Neuron (in vitro differentiated cells): ENCODE data around the gene CREB1.
"Not testable (repeated sequence)": the region's sequence is repeated elsewhere in the genome, so short reads cannot be mapped to it uniquely, and the experiment has no call there.

Experiments used
- H2AFZ ChIP-seq: one replicate; pipeline ENCODE4 v1.6.1; 2013; ENCODE audit warnings: low read depth, mild to moderate bottlenecking, inconsistent platforms, low read length, moderate library complexity
- H3K27me3 ChIP-seq: one replicate; pipeline ENCODE4 v1.6.1; 2013; ENCODE audit warnings: low read length; ENCODE audit not compliant: insufficient read depth
- H3K36me3 ChIP-seq: one replicate; pipeline ENCODE4 v1.6.1; 2013; ENCODE audit warnings: low read length; ENCODE audit not compliant: insufficient read depth
- H3K4me1 ChIP-seq: one replicate; pipeline ENCODE4 v1.6.1; 2013; ENCODE audit warnings: low read length; ENCODE audit not compliant: insufficient read depth
- H3K4me3 ChIP-seq: 2 replicates; pipeline ENCODE4 v1.5.1; 2013; ENCODE audit warnings: mild to moderate bottlenecking, low read length, moderate library complexity
- H3K9me3 ChIP-seq: one replicate; pipeline ENCODE4 v1.6.1; 2013; ENCODE audit warnings: low read length

The CREB1 gene

DNA sequence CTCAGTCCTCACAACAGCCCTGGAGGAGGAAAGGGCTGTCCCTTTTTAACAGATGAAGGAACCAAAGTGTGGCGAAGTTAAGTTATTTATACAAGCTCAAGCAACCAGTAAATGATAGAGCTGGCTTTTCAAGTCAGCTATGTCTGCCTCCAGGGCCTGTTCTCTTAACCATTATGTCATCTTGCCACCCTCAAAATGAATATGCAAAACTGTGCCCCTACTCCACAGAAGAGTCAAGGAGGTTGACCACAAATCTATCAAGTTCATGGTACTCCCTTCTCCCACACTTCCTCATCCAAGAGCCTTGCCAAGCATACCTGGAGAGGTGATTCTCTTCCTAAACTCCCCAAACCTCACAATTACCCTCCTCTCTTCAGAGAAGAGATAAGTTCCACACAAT is 37.3 kb upstream of the CREB1 start:
- no peaks in the 10 kb centered on the region for H3K27me3 ChIP-seq
- H3K4me1 ChIP-seq, result peaks cover 2% of the 10 kb centered on the region
- no peaks in the 10 kb centered on the region for H3K9me3 ChIP-seq
- H2AFZ ChIP-seq, result no peak overlapping the region
- no peaks in the 10 kb centered on the region for H3K36me3 ChIP-seq
- H3K4me3 ChIP-seq, result no peak overlapping the region

DNA sequence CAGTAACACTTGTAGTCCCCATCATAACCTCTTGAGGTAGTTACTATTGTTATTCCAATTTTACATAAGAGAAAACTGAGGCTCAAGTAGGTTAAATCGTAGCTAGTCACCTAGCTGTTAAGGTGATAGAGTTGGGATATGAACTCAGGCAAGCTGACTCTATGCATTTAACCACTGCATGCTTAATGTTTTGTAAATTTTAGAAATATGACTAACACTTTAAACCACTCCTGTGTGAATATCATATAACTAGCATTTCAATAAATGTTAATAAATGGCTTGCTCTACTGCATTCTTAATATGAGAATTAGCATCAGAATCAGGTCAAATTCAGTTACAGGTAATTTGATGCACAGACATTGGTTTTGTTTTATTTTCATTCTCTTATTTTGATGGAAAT is 35.6 kb upstream of the CREB1 start:
- Histone ChIP-seq H3K9me3 (no peaks in the 10 kb centered on the region), H3K4me1 (no peaks in the 10 kb centered on the region), H3K4me3 (no peak overlapping the region), H3K36me3 (no peaks in the 10 kb centered on the region), H3K27me3 (no peaks in the 10 kb centered on the region), H2AFZ (no peak overlapping the region)

GRCh38 chr2:207496936-207497335 is 32.8 kb upstream of the CREB1 start:
- H3K9me3 ChIP-seq, H3K36me3 ChIP-seq, H2AFZ ChIP-seq, H3K4me3 ChIP-seq, H3K4me1 ChIP-seq, H3K27me3 ChIP-seq: not testable (repeated sequence)

DNA sequence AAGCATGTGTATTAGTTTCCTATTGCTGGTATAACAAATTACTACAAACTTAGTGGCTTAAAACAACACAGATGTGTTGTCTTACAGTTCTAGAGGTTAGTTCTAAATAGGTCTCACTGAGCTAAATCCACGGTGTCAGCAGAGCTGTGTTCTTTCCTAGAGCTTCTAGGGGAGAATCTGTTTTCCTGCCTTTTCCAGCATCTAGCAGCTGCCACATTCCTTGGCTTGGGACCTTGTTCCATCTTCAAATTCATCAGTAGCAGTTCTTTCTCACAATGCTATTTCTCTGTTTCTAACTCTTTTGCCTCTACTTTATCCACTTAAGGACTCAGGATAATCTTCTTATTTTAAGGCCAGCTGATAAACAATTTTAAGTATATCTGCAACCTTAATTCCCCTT is 32.2 kb upstream of the CREB1 start:
- H3K36me3 ChIP-seq, result no peaks in the 10 kb centered on the region
- no peaks in the 10 kb centered on the region for H3K27me3 ChIP-seq
- no peaks in the 10 kb centered on the region for H3K4me1 ChIP-seq
- no peak overlapping the region for H2AFZ ChIP-seq
- no peaks in the 10 kb centered on the region for H3K9me3 ChIP-seq
- H3K4me3 ChIP-seq, result no peak overlapping the region

DNA sequence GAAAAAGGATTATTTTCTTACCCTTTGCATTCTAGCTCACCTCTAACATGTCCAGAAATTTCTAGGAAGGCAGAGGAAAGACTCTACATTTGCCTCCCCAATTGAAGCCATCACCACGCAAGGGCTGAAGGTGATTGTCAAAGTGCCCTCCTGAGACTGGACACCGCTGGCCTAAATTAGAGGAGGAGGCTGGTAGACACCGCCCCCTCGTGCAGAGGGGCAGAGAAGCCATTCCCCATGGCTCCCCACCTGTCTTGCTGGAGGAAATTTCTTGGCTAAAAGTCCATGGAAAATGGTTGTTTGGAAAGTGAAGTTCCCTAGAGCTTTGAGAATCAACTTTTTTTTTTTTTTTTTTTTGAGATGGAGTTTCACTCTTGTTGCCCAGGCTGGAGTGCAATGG is 31.3 kb upstream of the CREB1 start:
- Histone ChIP-seq H2AFZ (no peak overlapping the region), H3K4me3 (no peak overlapping the region), H3K36me3 (no peaks in the 10 kb centered on the region), H3K4me1 (peaks cover 3% of the 10 kb centered on the region), H3K9me3 (no peaks in the 10 kb centered on the region), H3K27me3 (no peaks in the 10 kb centered on the region)

- Histone ChIP-seq H3K9me3 (no peaks in the 10 kb centered on the region), H3K36me3 (no peaks in the 10 kb centered on the region), H3K4me1 (peaks cover 8% of the 10 kb centered on the region), H3K4me3 (no peak overlapping the region), H2AFZ (no peak overlapping the region), H3K27me3 (no peaks in the 10 kb centered on the region)
Measured at GRCh38 chr2:207499114-207499513, 30.6 kb upstream of the CREB1 start.

- no peaks in the 10 kb centered on the region for H3K36me3 ChIP-seq
- peaks cover 26% of the 10 kb centered on the region for H3K4me1 ChIP-seq
- H3K4me3 ChIP-seq, result no peak overlapping the region
- no peak overlapping the region for H2AFZ ChIP-seq
- no peaks in the 10 kb centered on the region for H3K27me3 ChIP-seq
- no peaks in the 10 kb centered on the region for H3K9me3 ChIP-seq
Measured at GRCh38 chr2:207501802-207502576, 27.8 kb upstream of the CREB1 start.

DNA sequence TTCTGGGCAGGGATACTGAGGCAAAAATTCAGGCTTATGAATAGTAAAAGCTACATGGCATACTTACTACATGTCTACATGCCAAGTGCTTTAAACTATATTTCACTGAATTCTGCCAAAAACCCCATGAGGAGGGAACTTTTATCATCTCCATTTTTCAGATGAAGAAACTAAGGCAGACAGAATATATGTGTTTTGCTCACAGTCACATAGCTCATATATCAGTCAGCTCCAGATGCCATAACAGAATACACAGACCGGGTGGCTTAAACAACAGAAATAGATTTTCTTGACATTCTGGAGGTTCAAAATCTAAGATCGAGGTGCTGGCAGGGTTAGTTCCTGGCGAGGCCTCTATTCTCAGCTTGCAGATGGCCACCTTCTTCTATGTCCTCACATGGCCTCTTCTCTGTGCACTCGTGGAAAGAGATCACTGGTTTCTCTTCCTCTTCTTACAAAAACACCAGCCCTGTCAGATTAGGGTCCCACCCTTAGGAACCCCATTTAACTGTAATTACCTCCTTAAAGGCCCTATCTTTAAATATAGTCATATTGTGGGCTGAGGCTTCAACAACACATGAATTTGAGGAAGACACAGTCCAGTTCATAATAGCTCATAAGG is 27.1 kb upstream of the CREB1 start:
- H3K4me3 ChIP-seq, result no peak overlapping the region
- H3K4me1 ChIP-seq, result peaks cover 26% of the 10 kb centered on the region
- H3K9me3 ChIP-seq, result no peaks in the 10 kb centered on the region
- no peaks in the 10 kb centered on the region for H3K36me3 ChIP-seq
- H3K27me3 ChIP-seq, result no peaks in the 10 kb centered on the region
- no peak overlapping the region for H2AFZ ChIP-seq

DNA sequence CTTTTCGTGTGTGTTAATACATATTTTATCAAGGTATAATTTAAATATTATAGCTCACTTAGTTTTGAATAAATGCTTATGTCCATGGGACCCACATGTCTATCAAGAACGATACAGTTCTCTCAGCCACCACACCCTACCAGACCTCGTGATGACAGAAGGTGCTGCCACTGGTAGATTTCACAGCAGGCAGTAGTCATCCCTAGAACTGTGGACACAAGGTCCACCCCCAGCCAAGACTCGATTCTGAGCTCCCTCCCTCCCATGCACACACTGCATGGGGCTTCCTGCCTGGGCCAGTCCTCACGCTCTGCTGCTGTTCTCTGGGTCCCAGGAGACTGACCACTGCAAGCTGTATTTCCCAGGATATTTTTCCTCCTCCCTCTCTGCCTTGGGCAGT is 26.5 kb upstream of the CREB1 start:
- peaks cover 26% of the 10 kb centered on the region for H3K4me1 ChIP-seq
- H3K36me3 ChIP-seq, result no peaks in the 10 kb centered on the region
- no peaks in the 10 kb centered on the region for H3K27me3 ChIP-seq
- H3K9me3 ChIP-seq, result no peaks in the 10 kb centered on the region
- no peak overlapping the region for H3K4me3 ChIP-seq
- no peak overlapping the region for H2AFZ ChIP-seq

DNA sequence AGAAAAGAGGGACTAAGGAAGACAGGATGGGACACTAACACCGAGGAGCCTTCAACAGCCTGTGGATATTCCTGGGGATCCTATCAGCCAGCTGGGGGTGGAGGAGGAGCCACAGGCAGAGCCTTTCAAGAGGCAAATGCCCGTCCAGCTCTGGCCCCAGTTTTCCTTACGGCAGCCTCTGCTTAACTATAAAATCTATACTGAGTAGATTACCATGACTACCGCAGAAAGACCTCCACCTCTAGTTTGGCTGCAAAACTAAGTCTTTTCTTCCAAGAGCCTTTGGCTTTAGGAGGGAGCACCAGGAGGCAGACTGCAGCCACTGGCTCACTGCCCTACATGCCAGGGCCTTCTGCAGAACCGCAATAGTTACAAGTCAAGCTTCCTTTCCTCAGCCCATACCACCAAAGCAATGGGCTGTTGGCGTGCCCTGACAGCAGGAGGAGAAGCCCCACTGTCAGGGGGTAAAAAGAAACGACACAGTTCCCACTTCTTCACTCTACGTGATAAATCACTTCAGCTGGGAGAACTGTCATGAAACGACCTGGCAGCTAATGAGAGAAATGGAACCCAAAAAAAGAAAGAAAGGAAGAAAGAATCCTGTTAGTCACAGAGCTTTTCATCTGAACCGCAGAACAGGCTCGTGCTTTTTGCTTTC is 25.1 kb upstream of the CREB1 start:
- Histone ChIP-seq H3K27me3 (no peaks in the 10 kb centered on the region), H3K9me3 (no peaks in the 10 kb centered on the region), H3K4me3 (peak overlapping the region; percentile 34), H3K4me1 (peaks cover 26% of the 10 kb centered on the region), H3K36me3 (no peaks in the 10 kb centered on the region), H2AFZ (peak overlapping the region; percentile 64)

DNA sequence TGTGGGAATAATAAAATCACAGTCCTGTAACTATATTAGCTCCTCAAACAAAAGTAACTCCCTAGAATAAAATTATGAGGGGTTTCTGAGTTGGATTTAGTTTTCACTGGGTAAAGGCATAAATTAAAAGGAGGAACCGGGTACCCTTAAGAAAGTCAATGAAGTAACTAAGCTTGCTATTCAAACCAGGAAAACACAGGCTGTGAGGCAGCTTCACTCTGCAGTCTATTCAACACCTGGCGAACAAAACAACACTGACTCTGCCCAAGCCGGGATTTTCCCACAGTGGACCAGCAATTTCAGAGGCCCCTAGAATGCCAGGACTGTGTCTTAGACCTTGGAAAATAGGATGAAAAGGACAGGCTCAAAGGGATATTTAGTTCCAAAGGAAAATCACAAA is 24.6 kb upstream of the CREB1 start:
- Histone ChIP-seq H3K4me1 (peaks cover 26% of the 10 kb centered on the region), H3K36me3 (no peaks in the 10 kb centered on the region), H3K9me3 (no peaks in the 10 kb centered on the region), H3K4me3 (peak overlapping the region; percentile 34), H3K27me3 (no peaks in the 10 kb centered on the region), H2AFZ (peak overlapping the region; percentile 64)

GRCh38 chr2:207505728-207506127 is 24.0 kb upstream of the CREB1 start:
- peaks cover 26% of the 10 kb centered on the region for H3K4me1 ChIP-seq
- H3K4me3 ChIP-seq, result no peak overlapping the region
- H3K36me3 ChIP-seq, result no peaks in the 10 kb centered on the region
- no peaks in the 10 kb centered on the region for H3K27me3 ChIP-seq
- no peaks in the 10 kb centered on the region for H3K9me3 ChIP-seq
- no peak overlapping the region for H2AFZ ChIP-seq

- H3K4me1 ChIP-seq, result peaks cover 26% of the 10 kb centered on the region
- no peaks in the 10 kb centered on the region for H3K27me3 ChIP-seq
- H3K36me3 ChIP-seq, result no peaks in the 10 kb centered on the region
- H3K4me3 ChIP-seq, result no peak overlapping the region
- no peaks in the 10 kb centered on the region for H3K9me3 ChIP-seq
- no peak overlapping the region for H2AFZ ChIP-seq
Measured at GRCh38 chr2:207506426-207506825, 23.3 kb upstream of the CREB1 start.
